Upper lobe of left lung (tissue), 6 donors: ENCODE data around the gene APOOL. TPM values are rescaled to one million over a fixed set of nuclear protein-coding genes. Genes with fewer than 3 reads are reported as not detected.
"Not testable (repeated sequence)": the region's sequence is repeated elsewhere in the genome, so short reads cannot be mapped to it uniquely, and the experiment has no call there.

Experiments used
- ATAC-seq, 2 donors: fragments of 200-7000 bp; cut with Tn5 transposase; one replicate each; pipeline ENCODE4 v1.9.1; 2022; ENCODE audit warnings: mild to moderate bottlenecking in 2 of 2, moderate library complexity in 2 of 2; ENCODE audit not compliant: low FRiP score in 2 of 2
- DNase-seq, 2 donors: peaks; one replicate each; pipeline ENCODE4 v3.0.0-alpha.2; 2019 to 2020
- H3K27ac ChIP-seq, 4 donors: fragments of 200-600 bp; sonication (generic); one replicate each; pipeline ENCODE4 v1.5.1; 2016 to 2019
- H3K27me3 ChIP-seq, 4 donors: fragments of 200-600 bp; sonication (generic); one replicate each; pipeline ENCODE4 v1.5.1; 2017 to 2019
- H3K36me3 ChIP-seq, 4 donors: fragments of 200-600 bp; sonication (generic); one replicate each; pipeline ENCODE4 v1.5.1; 2016 to 2019
- H3K4me1 ChIP-seq, 4 donors: fragments of 200-600 bp; sonication (generic); one replicate each; pipeline ENCODE4 v1.5.1; 2018 to 2019
- H3K4me3 ChIP-seq, 4 donors: fragments of 200-600 bp; sonication (generic); one replicate each; pipeline ENCODE4 v1.5.1; 2017 to 2019; ENCODE audit warnings: mild to moderate bottlenecking in 2 of 4, moderate library complexity in 1 of 4
- H3K9me3 ChIP-seq, 4 donors: fragments of 200-600 bp; sonication (generic); one replicate each; pipeline ENCODE4 v1.5.1; 2018 to 2019
- CTCF ChIP-seq, 6 experiments: fragments of 450-650 bp in 4 of 6; fragments of 200-600 bp in 2 of 6; sonication (generic) in 2 of 6; IDR thresholded peaks; one replicate each; pipeline ENCODE4 v1.5.1; 2016 to 2019; ENCODE audit warnings: antibody characterized with exemption in 6 of 6
- EP300 ChIP-seq, 4 donors: sonication (generic); formaldehyde crosslinking; IDR thresholded peaks; one replicate each; pipeline ENCODE4 v1.5.1; 2017; ENCODE audit warnings: antibody characterized with exemption in 4 of 4, control low read depth in 2 of 4
- POLR2A ChIP-seq, 4 donors: fragments of 450-650 bp; IDR thresholded peaks; one replicate each; pipeline ENCODE4 v1.5.1; 2016 to 2017; ENCODE audit warnings: antibody characterized with exemption in 4 of 4, mild to moderate bottlenecking in 2 of 4
- POLR2AphosphoS5 ChIP-seq, 2 donors: sonication (generic); formaldehyde crosslinking; IDR thresholded peaks; one replicate each; pipeline ENCODE4 v1.5.1; 2017; ENCODE audit warnings: antibody characterized with exemption in 2 of 2
- WGBS, 2 donors: methylation state at CpG; one replicate each; pipeline ENCODE4 v1.1.5; 2017 to 2018; 5-methylcytosine and 5-hydroxymethylcytosine counted together
- total RNA-seq, 6 donors: library from RNA; depleted of rRNA in 4 of 6; stranded (reverse); fragments of >200 nt in 4 of 6; gene quantifications; one replicate each; pipeline versions ENCODE4 v1.1.0 to v1.2.1, GENCODE V29; 2016 to 2021
- donor health status: DM: no; HTN: no; CAD: no; lungs with moderate emphysema.
- donor health status: DM: no; HTN: yes; CAD: no; lungs with severe emphysema.

APOOL gene
- total RNA-seq, 6 donors from 2014 or later, result 3.8 to 17.0 (median 11.6) TPM

DNA sequence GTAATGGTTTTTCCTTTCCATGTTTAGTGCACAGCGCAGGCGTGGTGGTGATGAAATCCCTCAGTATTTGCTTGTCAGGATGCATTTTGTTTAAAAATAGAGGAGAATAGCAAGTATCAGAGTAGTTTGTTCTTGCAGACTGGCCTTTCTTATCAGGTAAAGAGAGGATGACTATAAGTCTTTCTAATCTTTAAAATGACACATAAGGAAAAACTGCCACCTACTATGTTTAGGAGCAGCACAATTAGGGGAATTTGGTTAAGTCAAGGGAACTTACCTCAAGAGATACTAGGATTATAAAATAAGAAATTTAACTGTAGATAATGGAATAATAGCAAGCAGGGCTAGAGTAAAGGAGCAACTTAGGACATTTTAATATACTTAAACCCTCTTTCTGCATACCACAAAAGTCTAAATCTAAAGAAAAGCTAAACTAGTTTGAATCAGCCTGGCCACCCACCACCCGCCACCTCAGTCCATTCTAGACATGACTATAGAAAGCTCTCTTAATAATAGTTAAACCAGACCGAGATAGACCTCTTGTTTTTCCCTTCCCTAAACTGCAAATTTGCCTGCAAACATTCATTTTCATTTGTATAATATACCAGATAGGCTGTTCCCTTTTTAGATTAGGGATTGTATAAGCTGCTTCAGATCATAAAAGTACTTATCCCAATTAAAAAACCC lies 62.0 kb downstream of the APOOL start:
- Histone ChIP-seq H3K27ac (no peak overlapping the region), H3K9me3 (no peaks in the 10 kb centered on the region), H3K36me3 (peaks cover 0 to 4% (median 0%) of the 10 kb centered on the region in 4 donors), H3K27me3 (no peaks in the 10 kb centered on the region), H3K4me1 (no peaks in the 10 kb centered on the region), H3K4me3 (no peak overlapping the region)
- WGBS, 2 donors, result 67% methylated on average over 4 of the region's 4 CpGs
- no peak for DNase-seq
- no peak for TF ChIP-seq EP300 (IDR thresholded peaks at IDR 0.05)
- no peak for TF ChIP-seq POLR2A (IDR thresholded peaks at IDR 0.05)
- no peak for TF ChIP-seq POLR2AphosphoS5 (IDR thresholded peaks at IDR 0.05)
- TF ChIP-seq CTCF (IDR thresholded peaks at IDR 0.05), result no peak
- ATAC-seq, result no peak

- H3K27ac ChIP-seq, H3K9me3 ChIP-seq, DNase-seq, H3K4me1 ChIP-seq, H3K27me3 ChIP-seq, H3K36me3 ChIP-seq, H3K4me3 ChIP-seq, ATAC-seq: not testable (repeated sequence)
- WGBS, 2 donors, result 94 to 100% methylated on average over 1 of the region's 1 CpG
These were observed 73.6 kb downstream of the APOOL start for GRCh38 chrX:85077247-85077646.

- ATAC-seq, result no peak
These were observed 81.2 kb downstream of the APOOL start for GRCh38 chrX:85084770-85085393.

GRCh38 chrX:85089321-85089840 lies 85.7 kb downstream of the APOOL start:
- Histone ChIP-seq H3K9me3 (no peaks in the 10 kb centered on the region), H3K4me3 (no peak overlapping the region), H3K36me3 (no peaks in the 10 kb centered on the region), H3K27ac (no peak overlapping the region), H3K27me3 (no peaks in the 10 kb centered on the region), H3K4me1 (no peaks in the 10 kb centered on the region)
- no peak for ATAC-seq
- TF ChIP-seq POLR2A (IDR thresholded peaks at IDR 0.05) (no peak), EP300 (IDR thresholded peaks at IDR 0.05) (no peak), POLR2AphosphoS5 (IDR thresholded peaks at IDR 0.05) (no peak), CTCF (IDR thresholded peaks at IDR 0.05) (no peak)
- DNase-seq, result no peak
- 84 to 98% methylated on average over 4 to 5 of the region's 5 CpGs for WGBS, 2 donors

More at GRCh38 chrX:85084770-85085393, 81.2 kb downstream of the APOOL start:
- H3K36me3 ChIP-seq, result no peaks in the 10 kb centered on the region
- no peak for DNase-seq
- no peaks in the 10 kb centered on the region for H3K27me3 ChIP-seq
- H3K9me3 ChIP-seq, result no peaks in the 10 kb centered on the region
- H3K4me1 ChIP-seq, result no peaks in the 10 kb centered on the region
- no peak overlapping the region for H3K4me3 ChIP-seq
- TF ChIP-seq CTCF (IDR thresholded peaks at IDR 0.05) (peak; percentile 18 to 65 (median 44)), POLR2AphosphoS5 (IDR thresholded peaks at IDR 0.05) (no peak)
- H3K27ac ChIP-seq, result no peak overlapping the region
- 65 to 76% methylated on average over 2 of the region's 2 CpGs for WGBS, 2 donors

- Histone ChIP-seq H3K36me3 (no peaks in the 10 kb centered on the region), H3K9me3 (no peaks in the 10 kb centered on the region), H3K27me3 (no peaks in the 10 kb centered on the region), H3K27ac (no peak overlapping the region), H3K4me3 (no peak overlapping the region), H3K4me1 (no peaks in the 10 kb centered on the region)
- DNase-seq (peak in 1 of 2 donors; percentile 5), ATAC-seq (no peak)
- TF ChIP-seq CTCF (IDR thresholded peaks at IDR 0.05) (no peak), EP300 (IDR thresholded peaks at IDR 0.05) (no peak), POLR2AphosphoS5 (IDR thresholded peaks at IDR 0.05) (no peak), POLR2A (IDR thresholded peaks at IDR 0.05) (no peak)
- WGBS, 2 donors, result 76% methylated on average over 2 of the region's 4 CpGs; no CpG with 5 or more reads in 1 of the 2 donors
These were observed 103.7 kb downstream of the APOOL start for GRCh38 chrX:85107407-85107806.
